HepG2 (cell line): ENCODE data around the gene UBAP1L.

ENCODE experiments used
- HOXD1 ChIP-seq: sonication (generic); formaldehyde crosslinking; IDR thresholded peaks from 2 replicates; pipeline ENCODE4 v1.5.0; 2020; ENCODE audit warnings: missing genetic modification reagents
- NR1H2 ChIP-seq: sonication (generic); formaldehyde crosslinking; IDR thresholded peaks from 2 replicates; pipeline ENCODE4 v1.8.1; 2022; ENCODE audit warnings: low read depth, missing genetic modification reagents, borderline replicate concordance
- PRMT3 ChIP-seq: sonication (generic); formaldehyde crosslinking; IDR thresholded peaks from 2 replicates; pipeline ENCODE4 v1.8.1; 2022; ENCODE audit warnings: low read depth, mild to moderate bottlenecking, moderate library complexity, missing genetic modification reagents, borderline replicate concordance
- ZEB1 ChIP-seq: IDR thresholded peaks from 2 replicates; pipeline ENCODE4 v1.6.1; 2012; ENCODE audit warnings: mild to moderate bottlenecking, low read depth, inconsistent platforms; ENCODE audit not compliant: insufficient replicate concordance
- ZNF780A ChIP-seq: sonication (generic); formaldehyde crosslinking; IDR thresholded peaks from 2 replicates; pipeline ENCODE4 v1.8.0; 2022; ENCODE audit warnings: mild to moderate bottlenecking, missing genetic modification reagents, moderate library complexity
- ZSCAN31 ChIP-seq: sonication (generic); formaldehyde crosslinking; IDR thresholded peaks from 2 replicates; pipeline ENCODE4 v1.5.0; 2020; ENCODE audit warnings: low read depth, mild to moderate bottlenecking, missing genetic modification reagents
- TF ChIP-seq, protein P1 (sequence below): sonication (generic); formaldehyde crosslinking; IDR thresholded peaks from 2 replicates; pipeline ENCODE4 v1.5.0; 2020; ENCODE audit warnings: mild to moderate bottlenecking, missing genetic modification reagents, moderate library complexity

DNA sequence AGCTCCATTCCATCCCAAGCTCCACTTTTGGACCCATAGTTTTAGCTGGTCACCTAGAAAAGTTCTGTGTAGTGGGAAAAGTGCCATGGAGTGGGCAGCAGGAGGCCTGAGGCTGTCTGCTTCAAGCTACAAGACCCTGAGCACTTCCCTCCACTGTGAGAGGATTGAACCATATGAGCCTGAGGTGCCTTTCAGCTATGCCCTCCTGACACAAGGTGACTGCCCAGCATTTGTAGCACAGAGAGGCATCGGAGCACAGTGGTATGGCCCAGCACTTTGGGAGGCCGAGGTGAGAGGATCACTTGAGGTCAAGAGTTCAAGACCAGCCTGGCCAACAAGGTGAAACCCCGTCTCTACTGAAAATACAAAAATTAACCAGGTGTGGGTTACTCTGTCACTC, 42.4 kb downstream of the UBAP1L start:
- TF ChIP-seq, protein P1, sequence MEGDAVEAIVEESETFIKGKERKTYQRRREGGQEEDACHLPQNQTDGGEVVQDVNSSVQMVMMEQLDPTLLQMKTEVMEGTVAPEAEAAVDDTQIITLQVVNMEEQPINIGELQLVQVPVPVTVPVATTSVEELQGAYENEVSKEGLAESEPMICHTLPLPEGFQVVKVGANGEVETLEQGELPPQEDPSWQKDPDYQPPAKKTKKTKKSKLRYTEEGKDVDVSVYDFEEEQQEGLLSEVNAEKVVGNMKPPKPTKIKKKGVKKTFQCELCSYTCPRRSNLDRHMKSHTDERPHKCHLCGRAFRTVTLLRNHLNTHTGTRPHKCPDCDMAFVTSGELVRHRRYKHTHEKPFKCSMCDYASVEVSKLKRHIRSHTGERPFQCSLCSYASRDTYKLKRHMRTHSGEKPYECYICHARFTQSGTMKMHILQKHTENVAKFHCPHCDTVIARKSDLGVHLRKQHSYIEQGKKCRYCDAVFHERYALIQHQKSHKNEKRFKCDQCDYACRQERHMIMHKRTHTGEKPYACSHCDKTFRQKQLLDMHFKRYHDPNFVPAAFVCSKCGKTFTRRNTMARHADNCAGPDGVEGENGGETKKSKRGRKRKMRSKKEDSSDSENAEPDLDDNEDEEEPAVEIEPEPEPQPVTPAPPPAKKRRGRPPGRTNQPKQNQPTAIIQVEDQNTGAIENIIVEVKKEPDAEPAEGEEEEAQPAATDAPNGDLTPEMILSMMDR (CRISPR knock-in tag): no peak
- TF ChIP-seq HOXD1 (CRISPR knock-in tag) (no peak), NR1H2 (CRISPR knock-in tag) (no peak), PRMT3 (CRISPR knock-in tag) (no peak), ZNF780A (no peak), ZEB1 (no peak), ZSCAN31 (CRISPR knock-in tag) (no peak)
